MV-4-11 (cell line): Measurements from ENCODE around the gene DNAJB6.
"Not testable (repeated sequence)": the region's sequence is repeated elsewhere in the genome, so short reads cannot be mapped to it uniquely, and the experiment has no call there.

Experiments used
- DNase-seq: peaks from one replicate; lab custom pipeline; 2025; lab: John Stamatoyannopoulos, UW

DNAJB6 gene

DNA sequence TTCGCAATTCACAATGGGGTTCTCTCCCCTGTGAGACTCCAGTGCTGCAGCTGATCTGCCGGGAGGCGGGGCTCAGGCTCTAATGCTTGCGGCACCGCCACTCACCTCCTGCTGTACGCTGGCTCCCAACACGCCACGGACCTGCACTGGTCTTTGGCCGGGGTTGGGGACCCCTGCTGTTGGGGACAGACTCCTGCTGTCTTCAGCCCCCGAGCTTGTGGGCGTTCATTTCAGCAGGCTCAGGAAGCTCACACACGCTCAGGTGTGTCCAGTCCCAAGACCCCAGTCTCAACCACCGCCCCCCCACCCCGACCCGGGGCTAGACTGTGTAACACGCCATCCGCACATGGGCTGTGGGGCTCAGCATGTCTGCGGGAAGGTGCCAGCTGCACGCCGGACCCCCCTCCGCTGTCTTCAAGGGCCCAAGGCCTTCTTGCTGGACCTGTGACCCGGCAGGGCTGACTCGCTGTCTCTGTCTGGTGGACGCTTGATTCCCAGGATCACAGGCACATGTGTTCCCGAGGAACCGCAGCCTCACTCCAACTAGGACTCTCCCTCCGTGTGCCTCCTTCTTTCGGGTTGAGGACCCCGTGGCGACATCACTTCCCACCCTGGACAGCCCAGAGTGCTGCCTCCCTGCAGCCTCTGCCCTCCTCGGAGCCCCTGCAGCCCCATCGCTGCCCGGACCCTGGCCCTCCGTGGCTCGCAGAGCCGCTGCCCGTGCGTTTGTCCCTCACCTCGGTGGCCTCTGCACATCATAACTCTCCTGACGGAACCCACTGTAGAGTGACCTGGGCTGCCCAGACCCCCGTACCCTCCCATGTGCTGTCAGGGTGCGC is 106.4 kb downstream of the DNAJB6 start:
- DNase-seq, result no peak

DNA sequence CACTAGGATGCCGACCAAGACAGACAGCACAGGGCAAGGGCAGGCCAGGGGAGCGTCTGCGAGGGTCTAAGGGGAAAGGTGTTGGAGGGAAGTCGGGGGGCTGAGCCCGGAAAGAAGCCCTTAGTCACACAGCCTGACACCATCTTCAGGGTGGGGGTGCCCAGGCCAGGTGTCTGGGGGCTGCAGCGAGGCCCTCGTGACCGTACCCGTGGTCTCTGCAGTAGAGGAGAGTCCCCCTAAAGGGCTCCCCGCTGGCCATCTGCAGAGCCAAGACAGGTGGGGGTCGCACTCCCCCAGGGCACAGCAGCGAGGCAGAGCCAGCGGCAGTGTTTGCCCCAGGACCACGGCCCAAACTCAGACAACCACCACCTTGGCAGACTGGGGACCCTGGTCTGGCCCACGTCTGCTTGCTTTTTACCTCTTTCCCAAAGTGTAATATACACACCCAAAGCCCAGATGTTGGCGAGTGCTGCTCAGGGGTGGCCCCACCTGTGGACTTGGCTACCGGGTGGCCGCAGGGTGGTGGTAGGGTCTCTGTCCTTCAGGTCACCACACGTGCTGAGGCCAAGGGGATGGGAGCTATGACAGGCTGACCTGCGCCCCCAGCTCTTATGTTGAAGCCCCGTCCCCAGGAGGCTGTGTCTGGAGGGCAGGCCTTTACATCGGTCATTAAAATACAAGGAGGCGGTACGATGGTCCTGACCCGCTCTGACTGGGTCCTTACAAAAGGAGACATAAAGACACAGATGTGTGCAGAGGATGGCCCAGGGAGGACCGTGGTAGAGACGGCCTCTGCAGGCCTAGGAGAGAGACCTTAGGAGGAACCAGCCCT is 107.4 kb downstream of the DNAJB6 start:
- DNase-seq, result no peak

- DNase-seq, result no peak
These were observed 108.0 kb downstream of the DNAJB6 start for GRCh38 chr7:157444843-157445135.

DNA sequence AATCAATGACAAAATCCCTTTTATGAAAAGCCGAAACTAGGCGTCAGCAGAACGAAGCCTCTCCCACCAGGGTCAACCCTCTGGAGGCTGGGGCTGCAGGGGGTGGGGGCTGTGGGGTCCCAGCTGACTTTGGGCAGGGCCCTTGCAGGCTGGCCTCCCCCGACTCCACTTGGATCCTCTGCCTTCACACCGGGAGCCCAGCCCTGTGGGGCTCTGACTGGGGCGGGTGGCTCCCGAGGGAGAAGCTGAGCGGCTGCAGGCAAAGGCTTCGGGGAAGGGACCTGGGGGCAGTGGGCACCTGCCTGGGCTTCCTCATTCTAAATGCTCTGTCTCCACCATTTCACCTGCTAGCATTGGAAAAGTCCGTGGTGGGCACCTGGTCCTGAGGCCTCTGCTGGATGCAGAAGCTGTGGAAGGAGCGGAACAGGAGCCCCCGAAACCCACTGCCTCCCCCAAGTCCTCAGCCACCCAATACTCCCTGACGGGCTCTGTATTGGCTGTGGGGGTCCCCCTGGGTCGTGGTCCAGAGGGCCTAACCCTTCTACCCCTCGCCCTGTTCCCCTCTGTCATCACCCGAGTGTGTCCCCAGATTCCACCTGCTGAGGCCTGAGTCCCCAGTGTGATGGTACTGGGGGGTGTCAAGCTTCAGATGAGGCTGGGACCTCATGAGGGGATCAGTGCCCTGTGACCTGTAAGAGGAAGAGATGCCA is 108.6 kb downstream of the DNAJB6 start:
- DNase-seq, result no peak

DNA sequence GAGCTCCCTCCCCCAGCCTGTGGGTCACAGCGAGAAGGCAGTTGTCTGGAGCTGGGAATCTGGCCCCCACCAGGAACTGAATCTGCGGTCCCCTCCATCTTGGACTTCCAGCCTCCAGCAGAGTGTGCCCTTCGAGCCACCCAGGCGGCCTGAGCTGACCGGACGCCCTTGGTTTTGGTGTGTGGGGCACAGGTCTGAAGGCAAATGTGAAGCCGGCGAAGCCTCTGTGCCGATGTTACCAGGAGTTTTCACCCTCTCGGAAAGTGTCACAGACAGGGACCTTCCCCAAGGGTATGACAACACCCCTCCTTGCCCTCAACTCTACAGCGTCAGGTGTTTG is 109.1 kb downstream of the DNAJB6 start:
- no peak for DNase-seq

- no peak for DNase-seq
These were observed 109.5 kb downstream of the DNAJB6 start for GRCh38 chr7:157446322-157446721.

DNA sequence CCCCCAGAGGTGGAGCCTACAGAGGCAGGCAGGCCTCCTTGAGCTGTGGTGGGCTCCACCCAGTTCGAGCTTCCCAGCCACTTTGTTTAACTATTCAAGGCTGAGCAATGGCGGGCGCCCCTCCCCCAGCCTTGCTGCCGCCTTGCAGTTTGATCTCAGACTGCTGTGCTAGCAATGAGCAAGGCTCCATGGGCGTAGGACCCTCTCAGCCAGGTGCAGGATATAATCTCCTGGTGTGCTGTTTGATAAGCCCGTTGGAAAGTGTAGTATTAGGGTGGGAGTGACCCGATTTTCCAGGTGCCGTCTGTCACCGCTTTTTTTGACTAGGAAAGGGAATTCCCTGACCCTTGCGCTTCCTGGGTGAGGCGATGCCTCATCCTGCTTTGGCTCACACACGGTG is 117.2 kb downstream of the DNAJB6 start:
- not testable (repeated sequence) for DNase-seq

- no peak for DNase-seq
These were observed 120.8 kb downstream of the DNAJB6 start for GRCh38 chr7:157457355-157458253.

DNA sequence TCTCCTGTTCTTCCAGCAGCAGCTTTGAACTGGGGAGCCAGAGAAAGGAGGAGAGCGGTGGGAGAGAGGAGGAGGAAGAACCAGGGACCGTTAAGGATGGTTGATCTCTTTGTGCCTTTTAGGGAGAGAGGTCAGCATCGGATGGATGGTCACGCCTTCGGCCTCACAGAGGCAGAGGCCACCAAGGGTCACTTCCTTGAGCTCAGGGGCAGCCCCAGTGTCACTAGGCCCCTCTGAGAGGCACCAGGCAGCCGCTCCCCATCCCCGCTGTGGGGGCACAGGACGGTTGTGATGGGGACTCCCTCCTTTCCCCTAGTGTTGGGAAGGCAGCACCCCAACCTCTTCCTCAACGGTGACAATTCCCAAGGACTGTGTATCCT is 121.4 kb downstream of the DNAJB6 start:
- DNase-seq, result no peak

GRCh38 chr7:157459966-157460365 is 123.2 kb downstream of the DNAJB6 start:
- no peak for DNase-seq

- DNase-seq, result no peak
These were observed 123.9 kb downstream of the DNAJB6 start for GRCh38 chr7:157460721-157461120.

- no peak for DNase-seq
These were observed 125.0 kb downstream of the DNAJB6 start for GRCh38 chr7:157461573-157462418.

DNA sequence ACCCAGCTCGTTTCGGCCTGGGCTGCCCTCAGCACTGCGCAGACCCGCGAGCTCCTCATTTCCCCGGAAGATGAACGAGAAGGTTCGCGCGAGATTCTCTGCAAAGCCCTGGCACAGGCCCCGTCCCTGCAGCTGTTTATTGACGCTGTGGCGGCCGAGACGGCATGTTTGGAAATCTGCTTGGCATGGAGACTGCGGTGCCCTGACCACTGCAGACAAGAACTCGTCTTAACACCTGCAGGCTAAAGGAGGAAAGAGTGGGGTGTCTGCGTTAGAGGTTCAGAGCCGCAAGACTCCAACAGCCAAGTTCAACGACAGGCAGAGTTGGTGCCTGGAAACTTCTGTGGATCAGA is 125.6 kb downstream of the DNAJB6 start:
- DNase-seq, result no peak

DNA sequence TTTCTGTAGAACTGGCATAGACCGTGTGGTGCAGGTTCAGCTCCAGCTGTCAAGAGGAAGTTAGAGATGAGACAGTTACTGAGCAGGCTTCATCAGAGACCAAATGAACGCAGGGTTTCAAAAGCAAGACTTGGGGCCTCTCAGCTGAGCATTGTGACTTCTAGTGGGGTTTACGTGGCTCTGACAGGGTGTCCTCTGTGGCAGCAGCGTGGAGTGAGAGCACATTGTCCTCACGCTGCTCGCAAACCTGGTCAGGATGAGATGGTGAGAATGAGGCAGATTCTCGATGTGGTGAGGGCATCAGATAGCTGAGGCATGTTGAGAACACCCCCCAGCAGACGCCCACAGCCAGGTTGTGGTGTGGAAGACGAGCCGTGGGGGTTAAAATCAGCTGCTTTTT is 126.0 kb downstream of the DNAJB6 start:
- DNase-seq, result peak; percentile 20

GRCh38 chr7:157463245-157463644 is 126.4 kb downstream of the DNAJB6 start:
- DNase-seq, result no peak

GRCh38 chr7:157464111-157464970 is 127.5 kb downstream of the DNAJB6 start:
- no peak for DNase-seq

DNA sequence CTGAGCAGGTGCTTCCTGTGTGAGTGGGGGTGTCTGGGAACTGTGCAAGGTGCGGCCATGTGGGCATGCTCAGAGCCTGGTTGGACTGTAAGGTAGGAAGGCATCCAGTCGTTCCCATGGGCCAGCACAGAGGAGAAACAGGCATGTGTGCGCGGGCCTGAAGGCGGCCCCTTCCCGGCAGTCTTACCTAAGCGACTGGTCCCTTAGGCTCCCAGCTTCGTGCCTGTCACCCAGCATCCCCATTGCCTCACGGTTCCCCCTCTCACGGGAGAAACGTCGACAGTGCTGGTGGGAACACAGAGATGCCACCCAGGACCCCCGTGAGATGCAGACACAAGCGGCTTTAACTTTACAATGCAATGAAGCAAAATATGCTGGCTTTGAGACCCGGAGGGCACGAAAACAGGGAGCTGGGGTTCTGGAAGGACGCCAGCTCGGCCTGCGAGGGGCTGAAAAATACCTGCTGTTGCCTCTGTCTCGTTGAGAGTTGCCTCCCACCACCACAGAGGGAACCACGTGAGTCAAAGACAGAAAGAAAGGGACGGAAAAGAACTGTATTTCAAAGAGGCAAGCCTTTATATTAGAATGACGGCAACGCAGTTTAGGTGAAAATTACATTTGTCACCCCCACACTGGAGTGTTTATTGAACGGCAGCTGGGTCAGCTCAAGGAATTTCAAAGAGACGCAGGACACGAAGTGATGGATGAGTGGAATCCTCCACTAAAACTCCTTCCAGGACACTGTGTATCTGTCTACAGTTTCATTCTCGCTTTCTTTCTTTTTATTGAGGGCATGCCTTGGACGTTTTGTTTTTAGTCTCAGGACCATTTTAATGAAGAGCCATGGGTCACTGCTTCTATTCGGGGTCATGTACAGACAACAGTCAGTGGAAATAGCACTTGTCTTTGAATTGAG is 128.4 kb downstream of the DNAJB6 start:
- DNase-seq, result no peak

DNA sequence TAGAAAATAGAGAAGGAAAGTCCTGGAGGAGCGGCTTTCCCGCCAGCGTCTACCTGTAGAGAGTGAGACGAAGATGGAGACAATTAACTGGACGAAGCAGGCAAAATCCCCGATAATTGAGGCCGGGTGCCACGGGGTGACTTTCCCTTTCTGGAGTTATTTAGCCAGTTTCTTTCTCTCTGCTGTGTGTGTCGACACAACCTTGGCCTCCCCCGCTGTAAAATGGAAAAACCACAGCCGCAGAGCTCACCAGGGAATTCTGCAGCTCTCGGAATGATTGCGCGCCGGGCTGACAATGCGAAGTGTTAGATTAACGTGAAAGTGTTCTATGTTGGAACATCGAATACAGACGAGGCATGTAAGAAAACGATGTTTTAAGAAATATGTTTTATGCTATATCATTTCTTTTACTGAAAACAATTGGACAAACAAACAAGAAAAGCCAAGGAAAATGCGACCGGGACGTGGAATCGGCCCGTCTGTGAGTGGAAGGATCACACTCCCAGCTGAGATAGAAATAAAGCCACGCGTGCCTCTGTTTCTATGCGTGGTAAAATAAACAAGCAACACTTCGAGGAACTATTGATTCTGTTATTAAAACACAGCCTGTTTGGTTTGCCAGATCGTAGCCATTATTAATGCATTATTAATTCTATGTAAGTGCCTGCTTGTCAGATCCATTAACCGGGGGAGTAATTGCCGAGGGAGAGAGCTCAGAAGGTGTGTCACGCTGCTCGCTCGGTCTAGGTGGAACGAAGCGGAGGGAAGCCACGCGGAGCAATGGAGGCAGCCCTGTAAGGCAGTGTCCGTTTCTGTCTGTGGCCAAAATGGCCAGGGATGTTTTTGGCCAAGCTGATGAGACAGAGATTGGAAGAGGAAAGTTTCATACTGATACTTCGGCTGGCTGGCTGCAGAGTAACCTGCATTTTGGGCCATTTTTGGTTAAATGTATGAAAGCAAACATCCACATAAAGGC is 129.4 kb downstream of the DNAJB6 start:
- no peak for DNase-seq
